AG09319 (cell line): ENCODE results near the gene DOCK1.

Source experiments
- DNase-seq: peaks from one replicate; pipeline ENCODE4 v3.0.0-alpha.2; 2010; ENCODE audit warnings: low read depth; ENCODE audit errors: extremely low read depth
- CTCF ChIP-seq: IDR thresholded peaks from 2 replicates; pipeline ENCODE4 v1.5.1; 2011; ENCODE audit warnings: low read depth, mild to moderate bottlenecking, inconsistent platforms, low read length, moderate library complexity

Gene DOCK1

GRCh38 chr10:127148933-127149220 is 243.6 kb downstream of the DOCK1 start:
- DNase-seq = no peak
- TF ChIP-seq CTCF = no peak

DNA sequence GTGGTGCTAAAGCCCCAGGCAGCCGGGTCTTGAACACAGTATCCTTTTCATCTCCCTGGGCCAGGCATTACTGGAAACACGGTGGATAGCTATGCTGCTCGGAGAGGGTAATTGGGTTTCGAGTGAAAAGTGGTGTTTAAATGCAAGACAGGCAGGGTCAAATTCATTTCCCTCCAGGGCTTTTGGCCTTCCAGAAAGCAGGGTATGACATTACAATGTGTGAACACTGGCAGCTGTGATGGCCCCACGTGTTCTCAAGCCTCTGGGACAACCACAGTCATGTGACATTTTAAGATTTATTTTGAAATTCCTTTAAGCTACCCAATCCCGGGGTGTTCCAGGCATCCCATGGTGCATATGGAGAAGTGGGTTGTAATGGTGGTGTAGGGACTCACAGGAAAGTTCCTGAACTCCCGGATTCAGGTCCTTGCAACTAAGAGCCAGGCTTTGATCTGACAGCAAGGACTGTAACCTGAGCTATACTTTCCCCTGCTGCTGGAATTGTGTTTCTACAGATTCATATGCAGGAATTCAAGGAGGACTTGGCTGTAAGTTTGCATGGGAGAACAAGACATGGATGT is 244.4 kb downstream of the DOCK1 start:
- DNase-seq = no peak

DNA sequence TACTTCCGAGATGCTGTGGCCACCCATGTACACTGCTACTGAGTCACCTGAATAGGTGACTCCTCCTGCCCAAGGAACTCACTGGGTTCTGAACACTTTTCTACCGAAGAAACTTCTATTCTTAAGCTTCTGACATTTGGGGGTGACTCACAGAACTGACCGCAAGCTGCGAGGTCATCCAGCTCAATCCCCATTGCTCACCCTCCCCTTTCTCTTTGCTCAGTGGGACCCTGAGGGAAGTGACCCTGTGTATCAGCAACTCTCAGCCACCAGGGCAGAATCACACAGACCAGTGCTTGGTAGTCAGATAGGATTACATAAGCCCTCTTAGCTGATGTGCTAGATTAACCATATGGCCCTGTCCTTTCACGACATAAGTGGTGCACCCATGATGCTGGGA is 244.9 kb downstream of the DOCK1 start:
- no peak for TF ChIP-seq CTCF
- DNase-seq = no peak

More for the DNA sequence above, 244.4 kb downstream of the DOCK1 start:
- no peak for TF ChIP-seq CTCF

DNA sequence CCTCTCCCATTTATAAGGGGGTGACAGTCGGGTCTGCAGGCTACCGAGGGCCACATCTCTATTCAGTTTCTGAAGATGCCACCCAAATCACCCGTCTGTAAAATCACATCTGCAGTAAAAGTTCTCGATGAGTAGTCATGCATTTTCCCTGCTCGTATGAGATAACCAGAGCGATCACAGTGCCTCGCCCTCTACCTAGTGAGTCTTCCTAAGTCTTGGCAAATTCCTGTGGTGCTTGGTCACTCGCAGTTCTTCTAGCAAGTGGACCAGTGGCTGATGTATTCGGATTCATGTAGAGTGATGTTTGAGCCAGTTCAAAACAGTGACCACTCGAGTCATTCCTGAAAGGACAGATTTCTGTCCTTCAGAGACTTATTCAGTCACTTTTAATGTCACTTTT is 246.3 kb downstream of the DOCK1 start:
- DNase-seq = no peak
- no peak for TF ChIP-seq CTCF

DNA sequence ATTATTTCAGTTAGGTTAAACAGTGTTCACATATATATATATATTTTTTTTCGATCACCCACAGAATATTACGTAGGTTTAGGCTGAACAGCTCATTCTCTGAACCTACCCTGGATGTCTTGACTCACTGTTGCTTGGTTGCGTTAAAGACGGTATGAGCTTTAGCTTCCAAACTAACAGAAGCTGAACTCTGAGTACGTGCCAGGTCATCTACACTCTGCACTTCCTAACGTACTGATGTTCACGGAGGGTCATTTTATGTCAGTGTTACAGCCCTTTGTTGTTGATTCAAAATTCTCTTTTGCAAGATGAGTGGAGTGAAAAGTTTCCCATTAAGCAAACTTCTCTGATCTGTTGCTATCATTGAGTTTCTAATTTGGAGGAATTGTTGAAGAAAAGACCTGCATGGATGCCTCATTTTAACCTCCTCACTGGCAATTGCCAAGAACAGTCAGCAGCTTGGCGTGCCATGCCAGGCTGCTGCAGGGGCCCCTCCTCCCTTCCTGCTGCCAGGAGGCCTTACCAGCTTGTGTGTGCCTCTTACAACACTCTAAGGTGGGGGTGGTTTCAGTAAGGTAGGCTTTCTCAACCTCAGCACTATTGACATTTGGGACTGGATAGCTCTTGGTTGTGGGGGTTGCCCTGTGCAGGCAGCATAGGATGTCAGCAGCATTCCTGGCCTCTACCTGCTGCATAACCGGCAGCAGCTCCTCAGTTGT is 246.9 kb downstream of the DOCK1 start:
- DNase-seq = no peak

GRCh38 chr10:127153181-127153580 is 248.0 kb downstream of the DOCK1 start:
- DNase-seq = no peak
- TF ChIP-seq CTCF = no peak

More for the DNA sequence above, 246.9 kb downstream of the DOCK1 start:
- TF ChIP-seq CTCF = no peak

DNA sequence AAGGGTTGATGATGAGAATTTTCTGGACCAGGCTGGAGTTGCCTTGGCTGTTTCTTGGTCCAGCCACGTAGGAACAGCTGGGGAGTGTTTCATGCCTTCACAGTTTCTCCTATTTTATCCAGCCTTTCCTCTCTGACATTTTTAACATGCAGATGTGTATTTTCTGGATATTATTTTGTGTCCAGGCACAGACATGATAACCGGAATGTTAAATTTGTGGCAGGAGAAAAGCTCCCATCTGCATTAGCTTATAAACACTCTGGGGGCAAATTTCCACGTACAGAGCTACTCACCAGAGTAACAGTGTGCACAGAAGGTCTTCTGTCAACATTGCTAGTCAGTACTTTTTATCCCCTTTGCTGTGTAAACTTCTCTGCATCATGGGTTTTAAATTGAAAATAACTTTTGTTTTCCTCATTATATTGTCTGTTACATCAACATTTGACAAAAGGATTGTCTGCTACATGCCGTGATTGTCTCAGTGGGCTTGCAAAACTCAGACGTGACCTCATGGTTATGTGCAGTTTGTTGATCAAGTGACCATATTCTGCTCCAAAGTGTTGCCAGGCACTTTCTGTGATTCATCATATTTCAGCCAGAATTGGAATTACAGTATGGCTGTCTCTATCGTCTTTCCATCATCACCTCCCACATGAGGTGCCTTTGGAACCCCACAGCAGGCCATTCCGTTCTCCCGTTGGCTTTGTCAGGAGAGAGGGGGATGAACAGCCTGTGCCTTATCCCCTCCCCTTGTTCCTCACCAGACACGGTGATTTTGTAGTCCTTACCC is 249.8 kb downstream of the DOCK1 start:
- no peak for DNase-seq
- TF ChIP-seq CTCF = no peak
